ENCODE results near the gene GALNT18.

GALNT18 gene

GRCh38 chr11:11624204-11624603 lies 2.4 kb upstream of the GALNT18 start:
- DNase-seq (ENCODE audit: low spot score) = no peak

GRCh38 chr11:11622772-11623171 lies 967 bp upstream of the GALNT18 start:
- no peak for DNase-seq (ENCODE audit: low spot score)

- no peak for DNase-seq (ENCODE audit: low spot score)
Observed at GRCh38 chr11:11622340-11622706, 518 bp upstream of the GALNT18 start.

GRCh38 chr11:11620921-11621572 lies 758 bp downstream of the GALNT18 start:
- no peak for DNase-seq (ENCODE audit: low spot score)

GRCh38 chr11:11620173-11620920 lies 1.5 kb downstream of the GALNT18 start:
- DNase-seq (ENCODE audit: low spot score) = no peak

- DNase-seq (ENCODE audit: low spot score) = no peak
Observed at GRCh38 chr11:11618973-11619435, 2.8 kb downstream of the GALNT18 start.

GRCh38 chr11:11615086-11615485 lies 6.7 kb downstream of the GALNT18 start:
- no peak for DNase-seq (ENCODE audit: low spot score)

- no peak for DNase-seq (ENCODE audit: low spot score)
Observed at GRCh38 chr11:11612439-11612838, 9.4 kb downstream of the GALNT18 start.

GRCh38 chr11:11611381-11611780 lies 10.4 kb downstream of the GALNT18 start:
- no peak for DNase-seq (ENCODE audit: low spot score)

- no peak for DNase-seq (ENCODE audit: low spot score)
Observed at GRCh38 chr11:11608783-11609232, 13.0 kb downstream of the GALNT18 start.

- DNase-seq (ENCODE audit: low spot score) = no peak
Observed at GRCh38 chr11:11607772-11608171, 14.0 kb downstream of the GALNT18 start.

- DNase-seq (ENCODE audit: low spot score) = no peak
Observed at GRCh38 chr11:11605821-11606450, 15.9 kb downstream of the GALNT18 start.

- DNase-seq (ENCODE audit: low spot score) = no peak
Observed at GRCh38 chr11:11605181-11605580, 16.6 kb downstream of the GALNT18 start.

- DNase-seq (ENCODE audit: low spot score) = no peak
Observed at GRCh38 chr11:11604370-11604990, 17.3 kb downstream of the GALNT18 start.

GRCh38 chr11:11602011-11602410 lies 19.8 kb downstream of the GALNT18 start:
- DNase-seq (ENCODE audit: low spot score) = no peak

- no peak for DNase-seq (ENCODE audit: low spot score)
Observed at GRCh38 chr11:11600288-11600687, 21.5 kb downstream of the GALNT18 start.

GRCh38 chr11:11598243-11598642 lies 23.6 kb downstream of the GALNT18 start:
- no peak for DNase-seq (ENCODE audit: low spot score)

- no peak for DNase-seq (ENCODE audit: low spot score)
Observed at GRCh38 chr11:11594162-11594561, 27.6 kb downstream of the GALNT18 start.

- no peak for DNase-seq (ENCODE audit: low spot score)
Observed at GRCh38 chr11:11592146-11592684, 29.6 kb downstream of the GALNT18 start.

- no peak for DNase-seq (ENCODE audit: low spot score)
Observed at GRCh38 chr11:11589437-11589836, 32.4 kb downstream of the GALNT18 start.

GRCh38 chr11:11588891-11589290 lies 32.9 kb downstream of the GALNT18 start:
- DNase-seq (ENCODE audit: low spot score) = no peak

- no peak for DNase-seq (ENCODE audit: low spot score)
Observed at GRCh38 chr11:11588243-11588642, 33.6 kb downstream of the GALNT18 start.
